Astrocyte of the cerebellum (primary cell): Measurements from ENCODE around the gene SEC14L1.
"Not testable (repeated sequence)": the region's sequence is repeated elsewhere in the genome, so short reads cannot be mapped to it uniquely, and the experiment has no call there.

Source experiments
- DNase-seq: peaks from one replicate; pipeline ENCODE4 v3.0.0-alpha.2; 2011; ENCODE audit warnings: low read depth
- H3K4me3 ChIP-seq: 2 replicates; pipeline ENCODE4 v1.5.1; 2011; ENCODE audit warnings: mild to moderate bottlenecking, low read depth, low read length, moderate library complexity
- in situ Hi-C: cut with HindIII; loops from 2 replicates; pipeline ENCODE4 v1.10.0; 2017; ENCODE audit warnings: low sequenced_read_pairs
- TF ChIP-seq, protein P1 (sequence below): IDR thresholded peaks from 2 replicates; pipeline ENCODE4 v1.5.1; 2012; ENCODE audit warnings: low read length, low read depth, moderate library complexity, mild to moderate bottlenecking; ENCODE audit errors: missing control alignments

The SEC14L1 gene

GRCh38 chr17:77109159-77109759 is 31.5 kb upstream of the SEC14L1 start:
- no peak overlapping the region for H3K4me3 ChIP-seq
- no peak for DNase-seq
- TF ChIP-seq, protein P1, sequence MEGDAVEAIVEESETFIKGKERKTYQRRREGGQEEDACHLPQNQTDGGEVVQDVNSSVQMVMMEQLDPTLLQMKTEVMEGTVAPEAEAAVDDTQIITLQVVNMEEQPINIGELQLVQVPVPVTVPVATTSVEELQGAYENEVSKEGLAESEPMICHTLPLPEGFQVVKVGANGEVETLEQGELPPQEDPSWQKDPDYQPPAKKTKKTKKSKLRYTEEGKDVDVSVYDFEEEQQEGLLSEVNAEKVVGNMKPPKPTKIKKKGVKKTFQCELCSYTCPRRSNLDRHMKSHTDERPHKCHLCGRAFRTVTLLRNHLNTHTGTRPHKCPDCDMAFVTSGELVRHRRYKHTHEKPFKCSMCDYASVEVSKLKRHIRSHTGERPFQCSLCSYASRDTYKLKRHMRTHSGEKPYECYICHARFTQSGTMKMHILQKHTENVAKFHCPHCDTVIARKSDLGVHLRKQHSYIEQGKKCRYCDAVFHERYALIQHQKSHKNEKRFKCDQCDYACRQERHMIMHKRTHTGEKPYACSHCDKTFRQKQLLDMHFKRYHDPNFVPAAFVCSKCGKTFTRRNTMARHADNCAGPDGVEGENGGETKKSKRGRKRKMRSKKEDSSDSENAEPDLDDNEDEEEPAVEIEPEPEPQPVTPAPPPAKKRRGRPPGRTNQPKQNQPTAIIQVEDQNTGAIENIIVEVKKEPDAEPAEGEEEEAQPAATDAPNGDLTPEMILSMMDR: no peak
- in situ Hi-C loops: loop anchor here (25.0 kb wide), 1 partner anchor 353 kb away; no protein-coding TSS in a partner anchor

- TF ChIP-seq, protein P1: no peak
Observed at GRCh38 chr17:77109764-77110359, 30.9 kb upstream of the SEC14L1 start.

DNA sequence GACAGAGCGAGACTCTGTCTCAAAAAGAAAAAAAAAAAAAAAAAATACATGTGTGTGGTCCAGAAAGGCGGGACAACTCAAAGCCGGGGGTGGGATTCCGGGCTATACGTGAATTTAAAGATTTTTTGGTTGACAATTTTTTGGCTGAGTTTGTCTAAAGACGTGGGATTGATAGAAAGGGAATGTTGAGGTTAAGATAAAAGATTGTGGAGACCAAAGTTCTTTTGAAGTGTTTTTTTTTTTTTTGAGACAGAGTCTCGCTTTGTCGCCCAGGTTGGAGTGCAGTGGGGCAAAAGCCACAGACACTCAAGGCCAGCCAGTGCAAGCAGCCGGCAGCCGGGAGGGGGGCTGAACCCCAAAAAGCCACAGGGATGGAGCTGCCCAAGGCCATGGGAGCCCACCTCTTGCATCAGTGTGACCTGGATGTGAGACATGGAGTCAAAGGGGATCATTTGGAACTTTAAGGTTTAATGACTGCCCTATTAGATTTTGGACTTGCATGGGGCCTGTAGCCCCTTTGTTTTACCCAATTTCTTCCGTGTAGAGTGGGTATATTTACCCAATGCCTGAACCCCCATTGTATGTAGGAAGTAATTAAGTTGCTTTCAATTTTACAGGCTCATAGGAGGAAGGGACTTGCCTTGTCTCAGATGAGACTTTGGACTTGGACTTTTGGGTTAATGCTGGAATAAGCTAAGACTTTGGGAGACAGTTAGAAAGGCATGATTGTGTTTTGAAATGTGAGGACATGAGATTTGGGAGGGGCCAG is 29.4 kb upstream of the SEC14L1 start:
- H3K4me3 ChIP-seq: not testable (repeated sequence)

More at GRCh38 chr17:77109764-77110359, 30.9 kb upstream of the SEC14L1 start:
- in situ Hi-C loops: loop anchor here (25.0 kb wide), 1 partner anchor 352 kb away; no protein-coding TSS in a partner anchor
- peak; percentile 61 for DNase-seq
- H3K4me3 ChIP-seq: no peak overlapping the region

GRCh38 chr17:77111934-77112296 is 28.9 kb upstream of the SEC14L1 start:
- H3K4me3 ChIP-seq: no peak overlapping the region
- TF ChIP-seq, protein P1: no peak
- in situ Hi-C loops: loop anchor here (25.0 kb wide), 1 partner anchor 350 kb away; no protein-coding TSS in a partner anchor
- DNase-seq: no peak

More for the DNA sequence above, 29.4 kb upstream of the SEC14L1 start:
- DNase-seq: not testable (repeated sequence)
- in situ Hi-C loops: loop anchor here (25.0 kb wide), 1 partner anchor 351 kb away; no protein-coding TSS in a partner anchor

- TF ChIP-seq, protein P1: no peak
- H3K4me3 ChIP-seq: no peak overlapping the region
- in situ Hi-C loops: loop anchor here (25.0 kb wide), 1 partner anchor 347 kb away; no protein-coding TSS in a partner anchor
- no peak for DNase-seq
Observed at GRCh38 chr17:77115510-77115909, 25.3 kb upstream of the SEC14L1 start.

DNA sequence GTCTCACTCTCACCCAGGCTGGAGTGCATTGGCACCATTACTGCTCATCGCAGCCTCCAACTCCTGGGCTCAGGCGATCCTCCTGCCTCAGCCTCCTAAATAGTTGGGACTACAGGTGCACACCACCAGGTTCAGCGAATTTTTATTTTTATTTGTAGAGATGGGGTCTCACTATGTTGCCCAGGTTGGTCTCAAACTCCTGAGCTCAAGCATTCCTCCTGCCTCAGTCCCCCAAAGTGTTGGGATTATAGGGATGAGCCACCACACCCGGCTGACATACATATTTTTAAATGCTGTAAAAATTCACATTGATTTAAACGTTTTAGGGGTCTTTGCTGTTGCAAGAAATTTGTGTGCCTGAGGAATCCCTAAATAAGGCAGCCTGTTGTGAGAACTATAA is 24.8 kb upstream of the SEC14L1 start:
- in situ Hi-C loops: loop anchor here (25.0 kb wide), 1 partner anchor 346 kb away; no protein-coding TSS in a partner anchor
- TF ChIP-seq, protein P1: no peak
- no peak for DNase-seq
- no peak overlapping the region for H3K4me3 ChIP-seq
